ENCODE results near the gene DCLK2. TPM values are rescaled to one million over a fixed set of nuclear protein-coding genes. Genes with fewer than 3 reads are reported as not detected.
A peak's percentile ranks its signal among the peaks of the same experiment; 100 is the strongest.

The DCLK2 gene
- total and polyA plus RNA-seq, 2 of the 8 experiments (the other 6 are each of a cell fraction or from before 2014, with no cell fraction given): 0.32 to 0.37 TPM

DNA sequence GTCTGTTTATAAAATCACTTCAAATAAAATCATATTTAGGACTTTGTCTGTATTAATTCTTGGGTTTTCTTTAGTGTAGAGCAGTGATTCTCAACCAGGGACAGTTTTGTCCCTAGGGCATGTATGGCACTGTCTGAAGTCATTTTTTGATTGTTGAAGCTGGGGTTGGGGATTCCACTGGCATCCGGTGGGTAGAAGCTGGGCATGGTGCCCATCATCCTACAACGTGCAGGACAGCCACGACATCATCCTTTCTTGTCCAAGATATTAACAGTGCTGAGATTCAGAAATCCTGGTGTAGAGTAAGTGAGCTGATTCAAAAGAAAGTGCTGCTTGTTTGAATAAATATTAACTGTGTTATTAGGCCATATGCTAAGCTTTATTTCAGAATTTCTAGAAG is 28.6 kb downstream of the DCLK2 start:
- Histone ChIP-seq H3K23ac (ENCODE audit: insufficient read length) (no peak overlapping the region), H2AFZ (ENCODE audit: low read length) (no peak overlapping the region), H3K4ac (replicated peaks; ENCODE audit: insufficient read length, low read depth, low read length) (no peak overlapping the region), H2BK15ac (ENCODE audit: low read length) (no peak overlapping the region), H3K79me2 (ENCODE audit: control insufficient read depth in 1 of 2, insufficient read depth in 2 of 2, low read length in 2 of 2) (no peaks in the 10 kb centered on the region), H2BK5ac (ENCODE audit: low read depth, low read length) (no peak overlapping the region), H3K23me2 (ENCODE audit: low read depth, low read length) (no peaks in the 10 kb centered on the region), H2BK20ac (ENCODE audit: low read length) (no peak overlapping the region), H3K9me3 (ENCODE audit: insufficient read depth in 2 of 2, low read depth in 1 of 2, low read length in 1 of 2) (no peaks in the 10 kb centered on the region), H2BK12ac (ENCODE audit: low read depth, low read length) (no peak overlapping the region), H3K27ac (ENCODE audit: low read depth, low read length) (no peak overlapping the region), H3K56ac (replicated peaks; ENCODE audit: insufficient read length, low read depth, low read length) (peak overlapping the region; percentile 1), H3K4me2 (ENCODE audit: insufficient read depth in 1 of 2, low read depth in 2 of 2, low read length in 2 of 2) (no peak overlapping the region), H3K18ac (ENCODE audit: extremely low read depth, low read length) (no peak overlapping the region), H3K4me1 (replicated peaks in 1 of 4; ENCODE audit: control insufficient read depth in 3 of 4, insufficient read depth in 4 of 4, low read length in 3 of 4) (no peaks in the 10 kb centered on the region), H3K4me3 (ENCODE audit: extremely low read depth in 1 of 4, insufficient read depth in 2 of 4, low read depth in 3 of 4, low read length in 4 of 4) (no peak overlapping the region), H2AK5ac (ENCODE audit: low read depth, low read length) (no peak overlapping the region), H4K8ac (ENCODE audit: extremely low read depth, insufficient read depth, low read length) (no peak overlapping the region), H4K91ac (replicated peaks; ENCODE audit: insufficient read length, low read length) (no peak overlapping the region), H4K20me1 (replicated peaks in 1 of 2; ENCODE audit: control insufficient read depth in 1 of 2, insufficient read depth in 2 of 2, low read length in 2 of 2) (no peaks in the 10 kb centered on the region), H3K79me1 (ENCODE audit: low read depth, low read length) (no peaks in the 10 kb centered on the region), H3K36me3 (ENCODE audit: control insufficient read depth in 2 of 4, insufficient read depth in 4 of 4, low read length in 3 of 4) (no peaks in the 10 kb centered on the region), H2BK120ac (replicated peaks; ENCODE audit: low read depth, low read length) (no peak overlapping the region), H3K27me3 (replicated peaks in 1 of 4; ENCODE audit: control insufficient read depth in 3 of 4, extremely low read depth in 1 of 4, insufficient read depth in 3 of 4, low read length in 3 of 4) (no peaks in the 10 kb centered on the region), H3K14ac (ENCODE audit: insufficient read length) (no peak overlapping the region), H4K5ac (ENCODE audit: insufficient read length, low read depth, low read length) (no peak overlapping the region), H3K9ac (replicated peaks in 1 of 4; ENCODE audit: extremely low read depth in 1 of 4, low read depth in 3 of 4, low read length in 3 of 4) (no peak overlapping the region)
- DNase-seq (ENCODE audit: low read depth in 1 of 2, low spot score in 2 of 2) (no peak), FAIRE-seq (no peak)
- ChIA-PET POLR2A (ENCODE audit: partially characterized antibody) (interaction anchor here (0.7 kb wide), 1 partner anchor 111 kb away, joined by 3 read pairs; no protein-coding TSS in a partner anchor), CTCF (ENCODE audit: partially characterized antibody) (interaction anchor here (0.9 to 1.0 kb wide), 3 partner anchors 12 to 111 kb away, joined by 3 to 4 read pairs (median 3); no protein-coding TSS in a partner anchor)
- TF ChIP-seq RAD21 (IDR thresholded peaks at IDR 0.05 in 1 of 2, conservative IDR thresholded peaks at IDR 0.05 in 1 of 2; ENCODE audit: low read depth in 2 of 2, low read length in 2 of 2) (no peak), CREB1 (IDR thresholded peaks at IDR 0.05) (no peak), NRF1 (IDR thresholded peaks at IDR 0.05; ENCODE audit: low read depth, low read length) (no peak), BACH1 (IDR thresholded peaks at IDR 0.05; ENCODE audit: low read length) (no peak), BRCA1 (IDR thresholded peaks at IDR 0.05; ENCODE audit: low read depth, low read length) (no peak), RBBP5 (IDR thresholded peaks at IDR 0.05; ENCODE audit: borderline replicate concordance, low read depth, low read length) (no peak), MAFK (IDR thresholded peaks at IDR 0.05; ENCODE audit: low read depth, low read length) (no peak), SAP30 (IDR thresholded peaks at IDR 0.05; ENCODE audit: insufficient read depth, insufficient replicate concordance, low read length) (no peak), SIX5 (IDR thresholded peaks at IDR 0.05; ENCODE audit: low read depth, low read length) (no peak), SP1 (IDR thresholded peaks at IDR 0.05; ENCODE audit: low read depth, low read length) (no peak)
- TF ChIP-seq, protein P1, sequence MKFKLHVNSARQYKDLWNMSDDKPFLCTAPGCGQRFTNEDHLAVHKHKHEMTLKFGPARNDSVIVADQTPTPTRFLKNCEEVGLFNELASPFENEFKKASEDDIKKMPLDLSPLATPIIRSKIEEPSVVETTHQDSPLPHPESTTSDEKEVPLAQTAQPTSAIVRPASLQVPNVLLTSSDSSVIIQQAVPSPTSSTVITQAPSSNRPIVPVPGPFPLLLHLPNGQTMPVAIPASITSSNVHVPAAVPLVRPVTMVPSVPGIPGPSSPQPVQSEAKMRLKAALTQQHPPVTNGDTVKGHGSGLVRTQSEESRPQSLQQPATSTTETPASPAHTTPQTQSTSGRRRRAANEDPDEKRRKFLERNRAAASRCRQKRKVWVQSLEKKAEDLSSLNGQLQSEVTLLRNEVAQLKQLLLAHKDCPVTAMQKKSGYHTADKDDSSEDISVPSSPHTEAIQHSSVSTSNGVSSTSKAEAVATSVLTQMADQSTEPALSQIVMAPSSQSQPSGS (IDR thresholded peaks at IDR 0.05; ENCODE audit: low read length): no peak
- 87% methylated on average over 3 of the region's 3 CpGs; no CpG with 5 or more reads in 1 of the 2 experiments for WGBS, 2 experiments (ENCODE audit: extremely low coverage in 1 of 2, insufficient coverage in 1 of 2, insufficient read length in 1 of 2, insufficient replicate concordance in 2 of 2, low coverage in 1 of 2, low lambda C conversion rate in 2 of 2, missing lambda C conversion rate in 1 of 2)
